ENCODE results near the gene SMAP1.
A peak's percentile ranks its signal among the peaks of the same experiment; 100 is the strongest.

The SMAP1 gene

DNA sequence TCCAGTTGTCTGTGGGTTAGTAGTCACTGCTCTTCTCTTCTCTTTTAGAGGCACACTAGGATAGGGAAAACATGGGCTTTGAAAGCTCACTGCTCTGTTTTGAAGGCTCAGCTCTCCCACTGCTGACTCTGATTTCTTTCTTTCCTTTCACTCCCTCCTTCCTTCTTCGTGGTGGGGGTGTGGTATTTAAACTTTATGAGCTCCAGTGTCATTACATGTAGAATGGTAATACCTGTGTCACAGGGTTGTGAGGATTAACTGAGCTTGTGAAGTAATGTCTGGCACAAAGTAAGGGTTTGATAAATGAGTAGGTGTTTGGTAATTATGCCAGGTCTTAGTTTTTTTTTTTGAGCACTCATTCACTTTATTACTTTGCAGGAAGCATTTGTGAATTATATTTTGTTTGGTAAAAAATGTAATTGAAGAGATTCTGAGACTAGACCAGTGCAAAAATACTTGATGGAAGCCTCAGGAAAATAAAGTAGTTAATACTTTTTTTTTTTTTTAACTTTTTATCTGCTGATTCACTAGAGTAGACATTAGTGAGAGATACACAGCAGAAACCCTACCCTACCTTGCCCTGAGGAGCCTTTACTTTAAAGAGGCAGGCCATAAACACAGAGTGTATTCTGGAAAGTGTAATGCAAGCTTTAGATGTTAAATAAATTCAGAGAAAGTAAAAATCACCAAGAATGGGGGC lies 17.3 kb downstream of the SMAP1 start:
- DNase-seq (ENCODE audit: low spot score): no peak

DNA sequence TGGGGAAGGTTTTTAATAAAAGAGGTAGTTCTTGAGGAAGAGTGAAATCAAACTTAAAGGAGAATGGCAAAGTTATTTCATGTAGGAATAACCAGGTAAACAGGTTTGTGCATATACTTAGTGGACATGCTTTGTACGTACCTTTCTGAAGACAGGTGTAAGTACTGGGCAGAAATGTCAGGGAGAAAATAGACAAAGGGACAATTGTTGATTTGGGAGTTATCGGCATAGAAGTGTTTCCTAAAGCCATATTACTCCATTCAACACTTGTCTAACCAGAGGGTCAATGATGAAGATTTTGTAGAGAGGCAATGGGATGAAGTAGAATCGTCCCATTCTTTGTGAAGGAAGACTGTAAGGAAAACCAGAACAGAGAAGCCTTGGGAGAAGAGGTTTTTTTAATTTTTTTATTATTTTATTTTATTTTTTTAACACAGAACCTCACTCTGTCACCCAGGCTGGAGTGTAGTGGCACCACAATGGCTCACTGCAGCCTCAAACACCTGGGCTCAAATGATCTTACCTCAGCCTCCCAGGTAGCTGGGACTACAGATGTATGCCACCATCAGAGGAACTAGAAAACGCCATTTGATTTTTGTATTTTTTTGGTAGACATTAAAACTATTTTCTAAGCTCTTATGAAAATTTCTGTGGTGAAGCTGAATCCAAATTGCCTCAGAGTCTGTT lies 18.0 kb downstream of the SMAP1 start:
- no peak for DNase-seq (ENCODE audit: low spot score)

- DNase-seq (ENCODE audit: low spot score): peak; percentile 67
These were observed 19.0 kb downstream of the SMAP1 start for GRCh38 chr6:70686548-70687133.

DNA sequence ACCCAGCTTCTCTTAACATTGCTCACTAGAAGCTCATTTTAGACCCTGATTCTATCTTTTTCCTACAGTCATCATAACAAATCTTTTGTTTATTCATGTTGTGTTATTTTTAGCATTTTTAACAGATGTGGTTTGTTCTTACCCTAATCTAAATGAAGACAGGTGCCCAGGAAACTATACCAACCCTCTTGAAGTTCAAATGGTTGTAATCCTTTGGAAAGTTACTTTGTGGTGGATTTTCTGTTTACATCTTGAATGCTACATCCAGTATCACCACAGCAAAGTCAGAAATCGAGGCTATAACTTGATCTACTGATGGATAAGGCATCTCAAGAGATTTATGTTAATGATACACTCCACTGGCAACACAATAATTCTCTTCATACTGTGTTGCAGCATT lies 26.2 kb downstream of the SMAP1 start:
- no peak for DNase-seq (ENCODE audit: low spot score)

GRCh38 chr6:70694371-70694770 lies 26.7 kb downstream of the SMAP1 start:
- no peak for DNase-seq (ENCODE audit: low spot score)

- DNase-seq (ENCODE audit: low spot score): no peak
These were observed 33.5 kb downstream of the SMAP1 start for GRCh38 chr6:70700922-70701876.

DNA sequence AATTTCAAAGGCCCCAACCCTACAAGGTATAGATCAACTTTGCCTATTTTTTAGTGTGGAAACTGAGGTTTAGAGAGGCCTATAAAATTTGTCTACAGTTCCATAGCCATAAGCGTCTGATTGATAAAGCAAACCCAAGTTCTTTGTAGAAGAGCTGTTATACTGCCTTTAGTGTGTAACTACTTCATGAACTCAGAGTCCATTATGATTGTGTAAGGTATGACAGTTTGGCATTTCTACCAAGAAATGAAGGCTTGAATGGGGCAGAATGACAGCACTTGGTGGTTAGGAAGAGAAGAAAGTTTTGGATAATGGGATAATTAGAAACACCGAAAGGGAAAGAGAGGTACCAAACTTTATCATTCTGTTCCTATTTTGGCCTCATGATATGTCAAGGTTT lies 38.1 kb downstream of the SMAP1 start:
- DNase-seq (ENCODE audit: low spot score): no peak

DNA sequence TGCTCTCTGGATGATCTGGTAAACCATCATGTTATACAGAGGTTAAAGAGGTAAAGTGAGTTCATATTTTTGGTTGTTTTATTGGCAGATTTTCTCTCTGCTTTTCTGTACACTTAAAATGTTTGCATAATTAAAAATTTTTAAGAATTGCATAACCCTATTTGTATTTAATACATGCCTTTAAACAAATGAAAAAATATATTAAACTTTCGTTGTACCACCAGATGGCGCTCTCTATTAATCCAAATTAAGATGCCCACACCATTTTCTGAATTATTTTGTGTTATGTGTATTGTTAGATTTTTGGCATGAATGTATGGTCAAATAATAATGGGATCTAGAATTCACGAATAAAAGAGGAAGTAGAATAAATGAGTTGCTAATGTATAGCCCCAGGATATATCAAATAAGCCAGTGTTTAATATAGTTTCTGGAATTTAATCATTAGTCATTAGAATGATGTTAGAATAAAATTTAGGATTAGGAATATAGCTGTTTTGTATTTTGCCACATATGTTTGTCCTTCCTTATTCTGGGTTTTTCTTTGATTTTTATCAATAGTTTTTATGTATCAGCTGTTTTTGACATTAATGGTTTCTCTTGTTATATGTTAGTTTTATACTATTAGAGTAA lies 38.9 kb downstream of the SMAP1 start:
- peak; percentile 62 for DNase-seq (ENCODE audit: low spot score)

GRCh38 chr6:70707893-70708292 lies 40.2 kb downstream of the SMAP1 start:
- DNase-seq (ENCODE audit: low spot score): no peak

- no peak for DNase-seq (ENCODE audit: low spot score)
These were observed 40.8 kb downstream of the SMAP1 start for GRCh38 chr6:70708448-70708847.

DNA sequence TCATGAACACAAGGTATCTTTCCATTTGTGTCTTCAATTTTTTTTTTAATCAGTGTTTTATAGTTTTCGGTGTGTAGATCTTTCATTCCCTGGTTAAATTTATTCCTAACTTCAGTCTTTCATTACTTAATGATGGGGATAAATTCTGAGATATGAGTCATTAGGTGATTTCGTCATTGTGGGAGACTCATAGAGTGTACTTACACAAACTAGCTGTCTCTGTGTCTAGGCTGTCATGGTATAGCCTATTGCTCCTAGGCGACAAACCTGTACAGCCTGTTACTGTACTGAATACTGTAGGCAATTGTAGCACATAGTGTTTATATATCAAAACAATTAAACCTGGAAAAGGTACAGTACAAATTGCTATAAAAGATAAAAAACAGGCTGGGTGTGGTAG lies 42.1 kb downstream of the SMAP1 start:
- DNase-seq (ENCODE audit: low spot score): no peak

DNA sequence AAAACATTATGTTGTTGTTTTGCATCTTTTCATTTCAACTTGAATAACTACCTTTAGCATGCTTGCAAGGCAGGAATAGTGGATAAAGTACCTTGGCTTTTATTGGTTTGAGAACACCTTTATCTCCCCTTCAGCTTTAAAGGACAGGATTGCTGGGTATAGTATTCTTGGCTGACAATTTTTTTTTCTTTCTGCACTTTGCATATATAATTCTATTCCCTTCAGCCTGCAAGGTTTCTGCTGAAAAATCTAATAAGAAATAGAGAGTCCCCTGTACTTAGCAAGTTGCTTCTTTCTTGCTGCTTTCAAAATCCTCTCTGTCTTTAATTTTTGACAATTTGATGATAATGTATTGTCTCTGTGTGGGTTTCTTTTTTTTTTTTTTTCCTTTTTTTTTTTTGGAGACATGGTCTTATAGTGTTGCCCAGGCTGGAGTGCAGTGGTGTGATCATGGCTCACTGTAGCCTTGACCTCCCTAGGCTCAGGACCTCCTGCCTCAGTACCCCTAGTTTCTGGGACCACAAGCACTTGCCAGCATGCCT lies 47.1 kb downstream of the SMAP1 start:
- no peak for DNase-seq (ENCODE audit: low spot score)

DNA sequence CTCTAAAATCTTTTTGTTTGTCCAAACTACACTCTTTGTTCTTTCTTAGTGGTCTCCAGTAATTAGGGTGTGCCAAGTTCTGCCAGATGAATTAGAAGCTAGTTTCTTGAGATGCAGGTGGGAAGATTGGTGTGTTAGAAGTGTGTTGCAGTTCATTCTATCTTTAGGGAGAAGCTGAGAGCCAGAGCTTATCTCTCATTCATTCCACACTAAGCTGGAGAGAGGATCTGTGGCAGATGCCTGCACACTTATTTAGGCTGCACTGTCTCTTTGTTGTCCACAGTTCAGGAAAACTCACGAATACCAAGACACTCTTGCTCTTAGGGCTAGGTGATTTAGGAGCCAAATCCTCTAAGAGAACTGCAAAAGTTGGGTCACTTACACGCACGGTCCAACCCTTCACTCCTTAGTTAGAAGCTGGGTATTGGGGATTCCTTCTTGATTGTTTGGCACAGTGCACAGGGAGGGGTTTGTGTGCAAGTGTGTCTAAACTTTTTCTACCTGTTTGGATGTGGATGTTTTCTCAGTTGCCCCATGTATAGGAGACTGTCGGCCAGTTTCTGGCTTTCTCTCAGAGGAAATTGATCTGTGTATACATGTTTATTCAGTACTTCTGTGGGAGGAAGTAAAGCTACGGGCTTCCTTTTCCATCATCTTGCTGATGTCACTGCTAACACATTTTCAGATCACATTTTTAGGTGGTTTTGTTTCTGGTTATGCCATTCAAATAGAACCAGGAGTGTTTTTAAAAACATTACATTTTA lies 49.5 kb downstream of the SMAP1 start:
- DNase-seq (ENCODE audit: low spot score): no peak

DNA sequence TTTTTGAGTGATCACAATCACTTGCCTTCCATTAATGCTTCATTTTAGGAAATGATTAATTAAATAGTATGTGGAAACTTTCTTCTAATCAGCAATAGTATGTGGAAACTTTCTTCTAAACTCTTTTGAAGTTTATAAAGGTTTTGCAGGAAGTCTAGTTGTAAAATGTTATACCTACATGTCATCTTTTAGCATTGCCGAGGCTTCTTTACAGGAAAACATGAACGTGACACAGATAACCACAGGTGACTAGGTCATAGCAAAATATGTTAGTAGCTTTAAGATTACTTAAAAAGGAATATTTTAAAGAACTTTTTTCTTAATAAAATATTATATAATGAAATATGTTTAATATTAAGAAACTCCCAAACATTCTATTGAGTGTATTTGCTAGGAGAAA lies 56.8 kb downstream of the SMAP1 start:
- DNase-seq (ENCODE audit: low spot score): no peak

DNA sequence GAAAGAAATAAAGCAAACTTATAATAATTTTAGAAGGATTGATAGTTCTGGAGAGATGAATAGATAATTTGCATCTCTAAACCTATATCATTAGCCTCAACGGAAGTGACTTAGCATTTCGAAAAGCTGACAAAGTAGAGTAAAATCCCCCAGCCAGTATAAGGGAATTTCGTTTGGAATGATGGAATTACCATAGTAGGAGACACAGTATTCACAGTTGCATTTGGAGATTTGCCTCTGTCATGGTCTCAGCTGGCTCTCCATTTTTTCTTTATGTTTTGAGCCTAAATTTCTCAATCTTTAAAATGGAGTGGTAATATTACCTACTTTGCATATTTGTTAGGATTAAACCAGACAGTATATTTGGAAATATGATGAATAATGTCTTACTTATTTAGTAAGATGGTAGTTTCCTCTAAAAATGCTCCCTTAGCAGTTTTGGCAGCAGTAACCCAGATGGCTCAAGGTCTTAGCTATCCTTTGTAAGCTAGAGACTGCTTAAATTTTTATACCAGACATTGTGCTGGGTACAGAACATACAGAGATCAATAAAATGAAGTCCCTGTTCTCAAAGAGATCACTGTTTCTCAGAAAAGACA lies 58.2 kb downstream of the SMAP1 start:
- no peak for DNase-seq (ENCODE audit: low spot score)

GRCh38 chr6:70734381-70734780 lies 66.7 kb downstream of the SMAP1 start:
- no peak for DNase-seq (ENCODE audit: low spot score)

GRCh38 chr6:70734979-70735378 lies 67.3 kb downstream of the SMAP1 start:
- no peak for DNase-seq (ENCODE audit: low spot score)

DNA sequence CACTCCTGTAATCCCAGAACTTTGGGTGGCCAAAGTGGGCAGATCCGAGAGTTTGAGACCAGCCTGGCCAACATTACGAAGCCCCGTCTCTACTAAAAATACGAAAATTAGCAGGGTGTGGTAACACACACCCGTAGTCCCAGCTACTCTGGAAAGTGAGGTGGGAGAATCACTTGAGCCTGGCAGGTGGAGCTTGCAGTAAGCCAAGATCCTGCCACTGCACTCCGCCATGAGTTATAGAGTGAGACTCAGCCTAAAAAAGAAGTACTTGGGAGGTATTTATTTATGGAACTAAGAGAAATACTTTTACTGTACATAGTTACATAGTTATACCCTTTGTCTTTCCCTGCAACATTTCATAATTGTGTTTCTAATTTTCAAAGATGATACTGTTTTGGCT lies 67.8 kb downstream of the SMAP1 start:
- no peak for DNase-seq (ENCODE audit: low spot score)

- no peak for DNase-seq (ENCODE audit: low spot score)
These were observed 70.3 kb downstream of the SMAP1 start for GRCh38 chr6:70738028-70738427.

DNA sequence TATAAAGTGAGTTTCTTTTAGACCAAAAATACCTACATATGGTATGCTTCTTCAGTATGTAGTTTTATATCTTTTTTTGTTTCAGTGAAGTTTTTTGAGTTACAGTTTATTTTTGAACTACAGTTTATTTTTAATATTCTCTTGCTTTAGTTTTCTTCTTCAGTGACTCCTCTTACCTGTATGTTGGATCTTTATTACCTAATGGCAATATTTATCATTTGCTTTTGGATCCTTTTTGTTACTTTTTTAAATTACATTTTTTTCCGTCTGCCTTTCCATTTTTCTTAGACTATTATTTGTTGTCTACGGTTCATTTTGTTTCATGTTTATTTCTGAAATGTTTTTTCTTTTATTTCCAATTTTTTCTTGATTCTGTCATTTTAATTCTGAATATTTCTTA lies 71.9 kb downstream of the SMAP1 start:
- no peak for DNase-seq (ENCODE audit: low spot score)

Measured in hematopoietic multipotent progenitor cell treated with erythropoietin and hydrocortisone succinate and interleukin-3 and kit ligand, for 15 days (in vitro differentiated cells).